HG02884 (cell line): ENCODE results near the gene ABHD8.

Source experiments
- ATAC-seq: cut with Tn5 transposase; IDR thresholded peaks from one replicate; pipeline ENCODE4 v1.9.1; 2021; ENCODE audit warnings: mild to moderate bottlenecking, moderate library complexity; ENCODE audit not compliant: unreplicated experiment

The ABHD8 gene

DNA sequence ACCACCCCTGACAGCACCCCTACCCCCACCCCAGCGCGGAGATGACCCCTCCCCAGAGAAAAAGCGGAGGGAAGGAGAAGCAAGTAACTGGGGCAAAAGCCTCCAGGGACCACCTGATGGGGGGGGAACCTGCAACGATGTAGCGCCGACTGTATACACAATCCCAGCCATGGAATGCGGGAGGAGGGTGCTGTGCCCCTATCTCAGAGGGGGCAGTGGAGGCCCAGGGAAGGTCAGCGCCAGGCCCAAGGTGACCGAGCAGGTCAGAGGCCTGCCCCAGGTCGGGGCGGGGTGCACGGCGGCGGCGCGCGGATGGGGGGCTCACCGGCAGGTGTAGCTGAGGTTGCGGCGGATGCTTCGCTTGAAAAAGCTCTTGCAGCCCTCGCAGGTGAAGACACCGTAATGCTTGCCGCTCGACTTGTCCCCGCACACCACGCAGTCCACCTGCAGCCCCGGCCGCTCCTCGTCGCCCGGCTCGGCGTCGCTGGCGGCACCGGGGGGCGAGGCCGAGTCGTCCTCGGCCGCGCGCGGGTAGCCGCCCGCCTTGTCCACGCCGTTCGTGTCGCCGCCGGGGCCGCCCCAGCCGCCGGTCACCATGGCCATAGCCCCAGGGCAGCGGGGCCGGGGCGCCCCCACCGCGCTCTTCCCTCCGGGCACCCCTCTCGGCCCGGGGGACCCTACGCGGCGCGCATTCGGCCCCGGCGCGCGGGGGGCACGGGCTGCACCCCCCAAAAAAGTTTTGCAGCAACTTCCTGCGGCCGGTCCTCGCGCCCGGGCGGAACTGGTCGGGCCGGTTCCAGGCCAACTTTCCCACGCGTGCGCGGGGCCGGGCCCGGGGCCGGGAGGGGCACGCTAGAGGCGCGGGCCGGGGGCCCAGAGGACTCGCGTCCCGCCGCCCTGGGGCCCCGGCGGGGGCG is 58.3 kb downstream of the ABHD8 start:
- ATAC-seq: no peak

DNA sequence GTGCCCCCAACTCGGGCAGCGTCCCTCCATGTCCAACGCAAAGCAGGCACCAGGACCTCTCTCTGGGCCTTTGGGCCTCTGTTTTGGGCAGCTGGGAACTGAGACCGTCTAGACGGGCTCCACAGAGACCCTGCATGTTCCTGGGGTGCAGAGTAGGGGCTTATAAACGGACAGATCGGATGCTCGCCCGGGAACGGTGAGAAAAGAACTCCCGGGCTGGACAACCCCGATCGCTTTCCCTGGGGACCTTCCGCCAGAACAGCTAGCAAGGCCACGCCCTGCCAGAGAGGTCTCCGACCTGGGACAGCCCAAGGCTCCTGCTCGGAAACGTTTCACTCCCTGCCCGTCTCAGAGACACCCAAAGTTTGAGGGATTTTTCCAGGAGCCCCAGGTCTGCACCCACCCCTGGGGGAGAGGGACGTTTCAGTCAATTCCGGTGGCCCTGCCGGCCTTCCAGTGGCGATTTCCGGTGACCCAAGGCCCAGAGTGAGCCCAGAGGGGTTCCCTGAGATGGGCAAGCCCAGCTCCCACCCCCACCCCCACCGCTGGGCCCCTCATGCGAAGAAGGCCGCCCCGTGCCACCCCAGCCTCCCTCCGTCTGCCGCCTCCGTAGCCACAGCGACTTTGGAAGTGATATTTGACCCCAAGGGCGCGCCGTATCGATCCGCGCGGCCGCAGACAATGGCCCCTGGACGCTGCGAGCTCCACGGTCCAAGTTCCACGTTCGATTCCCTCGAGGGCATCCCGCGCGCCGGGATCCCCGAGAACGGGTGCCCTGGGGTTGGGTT is 59.2 kb downstream of the ABHD8 start:
- no peak for ATAC-seq

DNA sequence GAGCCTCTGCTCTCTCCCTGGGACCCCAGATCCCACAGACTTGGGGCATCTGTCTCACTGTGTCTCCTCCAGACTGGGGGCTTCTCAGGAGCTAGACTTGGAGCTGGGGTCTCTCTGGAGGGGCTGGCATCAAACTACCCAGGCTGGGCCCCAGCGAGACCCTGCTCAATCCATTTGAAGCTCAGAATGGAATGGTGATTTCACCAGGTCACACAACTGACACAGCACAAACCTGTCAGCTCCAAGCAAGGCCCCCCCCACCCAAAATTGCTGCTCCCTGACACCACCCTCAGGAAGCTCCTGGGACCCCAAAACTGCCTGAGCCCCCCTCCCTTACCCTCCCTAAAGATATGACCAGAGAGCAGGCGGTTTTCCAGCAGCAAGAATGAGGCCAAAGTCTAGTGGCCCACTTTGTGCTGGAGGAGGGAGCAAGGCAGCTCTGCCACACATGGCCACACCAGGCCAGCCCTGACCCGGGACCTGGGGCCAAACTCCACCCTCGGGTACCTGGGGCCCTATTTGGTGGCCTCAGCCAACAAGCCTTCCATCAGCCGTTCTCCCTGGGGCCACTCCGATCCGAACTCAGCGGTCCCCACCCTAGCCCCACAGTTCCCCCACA is 59.9 kb downstream of the ABHD8 start:
- no peak for ATAC-seq

DNA sequence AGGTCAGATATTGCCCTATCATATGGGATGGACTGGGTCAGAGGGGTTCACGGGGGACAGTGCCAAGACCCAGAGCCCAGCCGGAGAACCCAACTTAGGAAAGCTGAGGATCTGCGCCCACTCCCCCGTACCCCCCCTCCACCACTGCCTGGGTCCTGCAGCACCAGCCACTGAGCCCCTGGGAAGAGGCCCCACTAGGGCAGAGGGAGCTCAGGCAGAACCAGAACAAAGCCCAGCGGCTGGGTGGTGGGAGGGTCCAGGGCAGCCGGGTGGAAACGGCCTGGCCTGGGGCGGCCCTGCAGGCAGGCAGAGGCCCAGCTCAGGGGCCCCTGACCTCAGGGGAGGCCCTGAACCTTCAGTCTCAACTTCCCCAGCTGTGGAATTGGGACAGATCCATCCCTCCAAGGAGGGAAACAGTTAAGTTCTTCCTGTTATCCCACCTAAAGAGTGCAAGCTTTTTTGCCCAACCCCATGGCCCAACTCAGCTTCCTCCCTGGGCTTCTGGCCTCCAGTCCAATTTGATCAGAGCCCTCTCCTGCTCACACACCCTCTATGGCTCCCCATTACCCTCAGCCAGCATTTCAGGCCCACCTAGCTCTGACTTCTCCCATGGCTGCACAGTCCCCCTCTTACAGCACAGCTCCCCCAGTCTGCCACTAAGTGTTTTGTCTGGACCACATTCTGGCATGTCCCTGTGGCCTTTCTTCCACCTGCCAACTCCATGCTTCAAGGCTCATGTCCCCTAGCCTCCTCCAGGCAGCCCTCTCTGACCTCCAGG is 60.6 kb downstream of the ABHD8 start:
- ATAC-seq: no peak
